ENCODE data around the gene TBC1D8.

DNA sequence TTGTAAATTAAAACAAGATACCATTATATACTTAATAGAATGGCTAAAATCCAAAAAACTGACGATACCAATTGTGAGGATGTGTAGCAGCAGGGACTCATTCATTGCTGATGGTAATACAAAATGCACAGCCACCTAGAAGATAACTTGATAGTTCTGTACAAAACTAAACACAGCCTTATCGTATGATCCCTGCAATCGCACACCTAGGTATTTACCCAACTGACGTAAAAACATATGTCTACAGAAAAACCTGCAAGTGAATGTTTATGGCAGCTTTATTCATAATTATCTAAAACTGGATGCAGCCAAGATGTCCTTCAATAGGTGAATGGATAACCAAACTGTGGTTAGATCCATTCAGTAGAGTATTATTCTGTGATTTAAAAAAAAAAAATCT is 45.5 kb downstream of the TBC1D8 start:
- TF ChIP-seq, protein P1, sequence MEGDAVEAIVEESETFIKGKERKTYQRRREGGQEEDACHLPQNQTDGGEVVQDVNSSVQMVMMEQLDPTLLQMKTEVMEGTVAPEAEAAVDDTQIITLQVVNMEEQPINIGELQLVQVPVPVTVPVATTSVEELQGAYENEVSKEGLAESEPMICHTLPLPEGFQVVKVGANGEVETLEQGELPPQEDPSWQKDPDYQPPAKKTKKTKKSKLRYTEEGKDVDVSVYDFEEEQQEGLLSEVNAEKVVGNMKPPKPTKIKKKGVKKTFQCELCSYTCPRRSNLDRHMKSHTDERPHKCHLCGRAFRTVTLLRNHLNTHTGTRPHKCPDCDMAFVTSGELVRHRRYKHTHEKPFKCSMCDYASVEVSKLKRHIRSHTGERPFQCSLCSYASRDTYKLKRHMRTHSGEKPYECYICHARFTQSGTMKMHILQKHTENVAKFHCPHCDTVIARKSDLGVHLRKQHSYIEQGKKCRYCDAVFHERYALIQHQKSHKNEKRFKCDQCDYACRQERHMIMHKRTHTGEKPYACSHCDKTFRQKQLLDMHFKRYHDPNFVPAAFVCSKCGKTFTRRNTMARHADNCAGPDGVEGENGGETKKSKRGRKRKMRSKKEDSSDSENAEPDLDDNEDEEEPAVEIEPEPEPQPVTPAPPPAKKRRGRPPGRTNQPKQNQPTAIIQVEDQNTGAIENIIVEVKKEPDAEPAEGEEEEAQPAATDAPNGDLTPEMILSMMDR (conservative IDR thresholded peaks at IDR 0.05), result no peak
- TF ChIP-seq ZFX (IDR thresholded peaks at IDR 0.05), result no peak
